HTERT RPE-1 (cell line): ENCODE results near the gene ETV4.

Experiments
- in situ Hi-C: fragments of 300-500 bp; cut with MboI; formaldehyde crosslinking; loops from 4 replicates; pipeline ENCODE4 v1.14.3; 2020; ENCODE audit warnings: low sequenced_read_pairs

ETV4 gene

GRCh38 chr17:43546319-43547188 lies at the start of gene ETV4:
TSS of gene ETV4 (minus strand) at chr17:43546340. CDS start at chr17:43545617, 723 bp downstream.
- in situ Hi-C loops = no loop called here

- in situ Hi-C loops = no loop called here
These were observed 49.3 kb upstream of the ETV4 start for GRCh38 chr17:43595466-43595865.

GRCh38 chr17:43591779-43592562 lies 45.8 kb upstream of the ETV4 start:
- in situ Hi-C loops = no loop called here

GRCh38 chr17:43591001-43591400 lies 44.9 kb upstream of the ETV4 start:
- in situ Hi-C loops = no loop called here

GRCh38 chr17:43588664-43589435 lies 42.7 kb upstream of the ETV4 start:
- in situ Hi-C loops = no loop called here

- in situ Hi-C loops = no loop called here
These were observed 42.0 kb upstream of the ETV4 start for GRCh38 chr17:43588121-43588520.

GRCh38 chr17:43587647-43588046 lies 41.5 kb upstream of the ETV4 start:
- in situ Hi-C loops = no loop called here

- in situ Hi-C loops = no loop called here
These were observed 38.5 kb upstream of the ETV4 start for GRCh38 chr17:43584666-43585102.

GRCh38 chr17:43583332-43583731 lies 37.2 kb upstream of the ETV4 start:
- in situ Hi-C loops = no loop called here

- in situ Hi-C loops = no loop called here
These were observed 35.5 kb upstream of the ETV4 start for GRCh38 chr17:43581613-43582012.

- in situ Hi-C loops = no loop called here
These were observed 35.0 kb upstream of the ETV4 start for GRCh38 chr17:43581130-43581529.

GRCh38 chr17:43579566-43580140 lies 33.5 kb upstream of the ETV4 start:
- in situ Hi-C loops = no loop called here

GRCh38 chr17:43578699-43579565 lies 32.8 kb upstream of the ETV4 start:
- in situ Hi-C loops = no loop called here

- in situ Hi-C loops = no loop called here
These were observed 32.2 kb upstream of the ETV4 start for GRCh38 chr17:43578404-43578698.

- in situ Hi-C loops = no loop called here
These were observed 31.7 kb upstream of the ETV4 start for GRCh38 chr17:43577664-43578403.

- in situ Hi-C loops = no loop called here
These were observed 30.6 kb upstream of the ETV4 start for GRCh38 chr17:43576563-43577229.

- in situ Hi-C loops = no loop called here
These were observed 28.9 kb upstream of the ETV4 start for GRCh38 chr17:43574896-43575525.

GRCh38 chr17:43574348-43574747 lies 28.2 kb upstream of the ETV4 start:
- in situ Hi-C loops = no loop called here
